Spleen (tissue), 11 donors: ENCODE measurements around the gene SORCS1. TPM values are rescaled to one million over a fixed set of nuclear protein-coding genes. Genes with fewer than 3 reads are reported as not detected.

Experiments
- DNase-seq: peaks from one replicate; pipeline ENCODE4 v3.0.0-alpha.2; 2020
- H3K27ac ChIP-seq, 8 donors: fragments of 200-600 bp; sonication (generic) in 7 of 8; 1 replicate in 4 of 8; 2 replicates in 4 of 8; pipeline versions ENCODE4 v1.5.0 to v1.8.0; 2016 to 2021; ENCODE audit warnings: inconsistent platforms in 4 of 8, mild to moderate bottlenecking in 4 of 8, moderate library complexity in 1 of 8
- H3K27me3 ChIP-seq, 7 donors: fragments of 200-600 bp; sonication (generic) in 6 of 7; replicated peaks in 1 of 7; 1 replicate in 4 of 7; 2 replicates in 3 of 7; pipeline versions ENCODE4 v1.5.0 to v1.8.0; 2016 to 2021; ENCODE audit warnings: inconsistent platforms in 3 of 7, mild to moderate bottlenecking in 1 of 7
- H3K36me3 ChIP-seq, 6 donors: fragments of 200-600 bp; sonication (generic) in 5 of 6; 1 replicate in 4 of 6; 2 replicates in 2 of 6; pipeline versions ENCODE4 v1.5.0 to v1.8.0; 2016 to 2021; ENCODE audit warnings: inconsistent platforms in 2 of 6
- H3K4me1 ChIP-seq, 6 donors: fragments of 200-600 bp; sonication (generic) in 5 of 6; 1 replicate in 3 of 6; 2 replicates in 3 of 6; pipeline versions ENCODE4 v1.5.0 to v1.8.0; 2016 to 2021; ENCODE audit warnings: inconsistent platforms in 3 of 6
- H3K4me3 ChIP-seq, 8 donors: fragments of 200-600 bp; sonication (generic) in 7 of 8; 1 replicate in 4 of 8; 2 replicates in 4 of 8; pipeline versions ENCODE4 v1.5.0 to v1.8.0; 2016 to 2021; ENCODE audit warnings: inconsistent platforms in 4 of 8, mild to moderate bottlenecking in 4 of 8, moderate library complexity in 2 of 8
- H3K9me3 ChIP-seq, 8 donors: fragments of 200-600 bp; sonication (generic) in 7 of 8; 1 replicate in 4 of 8; 2 replicates in 4 of 8; pipeline versions ENCODE4 v1.5.0 to v1.8.0; 2016 to 2021; ENCODE audit warnings: inconsistent platforms in 4 of 8
- CTCF ChIP-seq, 11 experiments: fragments of 200-600 bp in 7 of 11; fragments of 450-650 bp in 4 of 11; sonication (generic) in 4 of 11; IDR thresholded peaks in 8 of 11; conservative IDR thresholded peaks in 3 of 11; 1 replicate in 7 of 11; 2 replicates in 4 of 11; pipeline versions ENCODE4 v1.4.0 to v1.8.0; 2016 to 2021; ENCODE audit warnings: antibody characterized with exemption in 11 of 11, inconsistent platforms in 4 of 11, mild to moderate bottlenecking in 1 of 11
- POLR2A ChIP-seq, 3 donors: fragments of 450-650 bp; IDR thresholded peaks; one replicate each; pipeline ENCODE4 v1.5.1; 2017; ENCODE audit warnings: antibody characterized with exemption in 3 of 3, mild to moderate bottlenecking in 1 of 3
- POLR2AphosphoS5 ChIP-seq, 3 donors: sonication (generic); formaldehyde crosslinking; IDR thresholded peaks; one replicate each; pipeline ENCODE4 v1.5.1; 2017; ENCODE audit warnings: antibody characterized with exemption in 3 of 3
- WGBS, 5 donors: extraction: QIAGEN DNeasy Blood & Tissue Kit in 3 of 5; methylation state at CpG; one replicate each; pipeline versions ENCODE4 v1.1.5 to v1.1.7; 2013 to 2018; 5-methylcytosine and 5-hydroxymethylcytosine counted together
- intact Hi-C: fragments of 100-400 bp; cut with DNase I; formaldehyde crosslinking; loops from one replicate; pipeline ENCODE4 v1.15.0; 2023; ENCODE audit warnings: low total_unique reads
- polyA plus RNA-seq, 3 donors: library from polyadenylated mRNA; stranded (reverse); fragments of 200-250 nt; gene quantifications; one replicate each; pipeline ENCODE4 v1.2.1, GENCODE V29; 2013
- total RNA-seq, 7 donors: library from RNA; depleted of rRNA in 3 of 7; stranded (reverse); fragments of >200 nt in 3 of 7; fragmentation: NEBNext Ultra II Directional in 4 of 7; extraction: Animal tissue kit (Norgen Biotek cat#: 25700) in 4 of 7; gene quantifications; one replicate each; pipeline versions ENCODE4 v1.1.0 to v1.2.1, GENCODE V29; 2016 to 2021
- donor health status: healthy with polysubstance abuse.
- donor health status: DM: no; HTN: no; CAD: no; lungs with moderate emphysema.
- donor health status: DM: no; HTN: no; CAD: no.
- donor health status: Bipolar disorder and iron deficiency.
- donor health status: healthy.
- donor health status: DM: no; HTN: no; CAD: no.
- donor health status: DM: yes; HTN: yes; CAD: no.

The SORCS1 gene
- total and polyA plus RNA-seq, 10 donors = 0.67 to 2.7 (median 1.6) TPM

GRCh38 chr10:106972381-106972780 is 192.1 kb downstream of the SORCS1 start:
- H3K27me3 ChIP-seq = no peaks in the 10 kb centered on the region
- H3K36me3 ChIP-seq = no peaks in the 10 kb centered on the region
- 89 to 100% (median 96%) methylated on average over 2 of the region's 2 CpGs for WGBS, 5 donors
- no peak for DNase-seq
- H3K4me1 ChIP-seq = no peaks in the 10 kb centered on the region
- intact Hi-C loops = no loop called here
- no peaks in the 10 kb centered on the region for H3K9me3 ChIP-seq
- TF ChIP-seq CTCF (IDR thresholded peaks at IDR 0.05 in 8 of 11, conservative IDR thresholded peaks at IDR 0.05 in 3 of 11) (no peak), POLR2AphosphoS5 (IDR thresholded peaks at IDR 0.05) (no peak), POLR2A (IDR thresholded peaks at IDR 0.05) (no peak)
- no peak overlapping the region for H3K27ac ChIP-seq
- no peak overlapping the region for H3K4me3 ChIP-seq

- H3K4me1 ChIP-seq = no peaks in the 10 kb centered on the region
- TF ChIP-seq POLR2A (IDR thresholded peaks at IDR 0.05) (no peak), CTCF (IDR thresholded peaks at IDR 0.05 in 8 of 11, conservative IDR thresholded peaks at IDR 0.05 in 3 of 11) (no peak), POLR2AphosphoS5 (IDR thresholded peaks at IDR 0.05) (no peak)
- no peak overlapping the region for H3K27ac ChIP-seq
- H3K4me3 ChIP-seq = no peak overlapping the region
- 84 to 90% (median 87%) methylated on average over 1 of the region's 1 CpG for WGBS, 5 donors
- no peaks in the 10 kb centered on the region for H3K36me3 ChIP-seq
- H3K9me3 ChIP-seq = no peaks in the 10 kb centered on the region
- no peak for DNase-seq
- H3K27me3 ChIP-seq = no peaks in the 10 kb centered on the region
- intact Hi-C loops = no loop called here
These were observed 193.1 kb downstream of the SORCS1 start for GRCh38 chr10:106971411-106971831.

GRCh38 chr10:106967452-106967851 is 197.1 kb downstream of the SORCS1 start:
- Histone ChIP-seq H3K9me3 (no peaks in the 10 kb centered on the region), H3K27me3 (no peaks in the 10 kb centered on the region), H3K27ac (no peak overlapping the region), H3K4me1 (no peaks in the 10 kb centered on the region), H3K4me3 (no peak overlapping the region), H3K36me3 (no peaks in the 10 kb centered on the region)
- TF ChIP-seq POLR2AphosphoS5 (IDR thresholded peaks at IDR 0.05) = no peak
- TF ChIP-seq POLR2A (IDR thresholded peaks at IDR 0.05) = no peak
- TF ChIP-seq CTCF (IDR thresholded peaks at IDR 0.05 in 8 of 11, conservative IDR thresholded peaks at IDR 0.05 in 3 of 11) = no peak
- WGBS, 5 donors = 47 to 75% (median 57%) methylated on average over 3 of the region's 3 CpGs
- intact Hi-C loops = no loop called here
- DNase-seq = no peak

- Histone ChIP-seq H3K27me3 (no peaks in the 10 kb centered on the region), H3K4me3 (no peak overlapping the region), H3K9me3 (no peaks in the 10 kb centered on the region), H3K36me3 (no peaks in the 10 kb centered on the region), H3K27ac (no peak overlapping the region), H3K4me1 (peaks cover 0 to 30% (median 14%) of the 10 kb centered on the region in 6 donors)
- 82 to 100% (median 94%) methylated on average over 1 of the region's 1 CpG for whole genome bisulfite sequencing, 5 donors
- no peak for DNase-seq
- intact Hi-C loops = no loop called here
- TF ChIP-seq CTCF (IDR thresholded peaks at IDR 0.05 in 8 of 11, conservative IDR thresholded peaks at IDR 0.05 in 3 of 11) = no peak
- no peak for TF ChIP-seq POLR2AphosphoS5 (IDR thresholded peaks at IDR 0.05)
- TF ChIP-seq POLR2A (IDR thresholded peaks at IDR 0.05) = no peak
These were observed 203.7 kb downstream of the SORCS1 start for GRCh38 chr10:106960812-106961211.
